HG02571 (cell line): ENCODE data around the gene ZBTB17.

Experiments
- ATAC-seq: cut with Tn5 transposase; IDR thresholded peaks from one replicate; pipeline ENCODE4 v1.9.1; 2021; ENCODE audit warnings: mild to moderate bottlenecking, moderate library complexity; ENCODE audit not compliant: unreplicated experiment

The ZBTB17 gene

DNA sequence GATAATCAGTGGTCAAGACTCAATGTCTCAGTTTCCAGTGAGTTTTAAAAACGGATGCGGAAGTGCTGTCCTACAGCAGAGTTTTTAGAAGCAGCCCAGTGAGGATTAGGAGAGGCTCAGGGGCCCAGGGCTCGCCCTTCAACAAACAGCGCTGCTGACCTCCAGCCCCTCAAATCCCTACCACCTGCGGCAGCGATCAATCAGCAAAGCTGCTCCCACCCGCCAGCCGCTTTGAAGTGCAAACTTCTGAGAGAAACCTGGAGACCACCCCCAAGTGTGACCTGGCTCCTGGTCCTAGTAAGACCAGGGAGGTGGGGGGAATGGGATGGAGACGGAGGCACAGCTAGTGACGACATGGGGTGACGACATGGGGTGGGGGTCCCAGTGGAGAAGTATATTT is 14.4 kb downstream of the ZBTB17 start:
- no peak for ATAC-seq

DNA sequence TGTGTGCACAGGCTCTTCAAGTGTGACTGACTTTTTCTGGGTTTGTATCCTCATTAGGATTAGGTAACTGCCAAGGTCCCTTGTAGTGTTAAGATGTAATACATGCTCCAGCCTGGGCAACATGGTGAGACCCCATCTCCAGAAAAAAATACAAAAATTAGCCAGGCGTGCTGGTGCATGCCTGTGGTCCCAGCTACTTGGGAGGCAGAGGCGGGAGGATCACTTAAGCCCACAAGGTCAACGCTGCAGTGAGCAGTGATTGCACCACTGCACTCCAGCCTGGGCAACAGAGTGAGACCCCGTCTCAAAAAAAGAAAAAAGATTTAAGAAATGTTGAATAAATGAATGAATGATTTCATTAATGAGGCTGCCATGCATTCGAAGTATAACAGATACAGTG is 15.1 kb downstream of the ZBTB17 start:
- no peak for ATAC-seq

DNA sequence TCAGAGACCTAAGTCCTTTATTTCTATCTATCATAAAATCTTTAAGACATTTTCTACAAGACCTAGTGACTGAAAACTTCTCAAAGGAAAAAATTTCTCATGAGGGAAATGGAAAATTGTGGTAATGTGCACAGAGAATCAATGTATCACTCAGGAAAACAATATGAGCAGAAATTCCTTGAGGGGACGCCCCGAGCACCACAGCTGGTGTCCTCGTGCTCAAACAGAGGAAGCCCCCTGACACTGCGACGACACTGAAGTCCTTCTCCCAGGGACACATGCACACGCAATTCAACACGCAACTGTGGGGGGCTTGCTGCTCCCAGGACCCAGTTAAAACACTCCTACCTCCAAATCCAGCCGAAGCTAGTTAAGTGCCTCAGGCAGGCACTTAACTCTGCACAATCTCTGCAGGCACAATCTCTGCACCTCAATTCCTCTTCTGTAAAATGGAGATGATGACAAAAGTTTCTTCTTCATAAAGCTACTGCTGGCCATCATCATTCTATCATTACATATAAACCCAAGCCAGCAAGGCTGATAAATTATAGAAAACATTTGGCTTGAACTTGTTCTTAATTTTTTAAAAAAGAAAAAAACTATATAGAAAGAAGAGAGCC is 16.0 kb downstream of the ZBTB17 start:
- ATAC-seq: no peak

DNA sequence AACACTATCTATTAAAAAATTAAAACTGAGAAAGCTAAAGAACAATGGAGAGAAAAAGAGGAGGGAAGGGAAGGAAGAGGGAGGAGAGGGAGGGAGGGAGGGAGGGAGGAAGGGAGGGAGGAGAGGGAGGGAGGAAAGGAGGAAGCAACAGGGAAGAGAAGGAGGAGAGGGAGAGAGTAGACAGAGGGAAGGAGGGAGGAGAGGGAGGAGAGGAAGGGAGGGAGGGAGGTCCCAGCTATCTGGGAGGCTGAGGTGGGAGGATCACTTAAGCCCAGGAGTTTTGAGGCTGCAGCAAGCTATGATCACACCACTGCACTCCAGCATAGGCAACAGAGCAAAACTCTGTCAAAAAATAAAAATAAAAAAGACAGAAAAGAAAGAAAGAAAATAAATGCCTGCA is 16.5 kb downstream of the ZBTB17 start:
- ATAC-seq: no peak

DNA sequence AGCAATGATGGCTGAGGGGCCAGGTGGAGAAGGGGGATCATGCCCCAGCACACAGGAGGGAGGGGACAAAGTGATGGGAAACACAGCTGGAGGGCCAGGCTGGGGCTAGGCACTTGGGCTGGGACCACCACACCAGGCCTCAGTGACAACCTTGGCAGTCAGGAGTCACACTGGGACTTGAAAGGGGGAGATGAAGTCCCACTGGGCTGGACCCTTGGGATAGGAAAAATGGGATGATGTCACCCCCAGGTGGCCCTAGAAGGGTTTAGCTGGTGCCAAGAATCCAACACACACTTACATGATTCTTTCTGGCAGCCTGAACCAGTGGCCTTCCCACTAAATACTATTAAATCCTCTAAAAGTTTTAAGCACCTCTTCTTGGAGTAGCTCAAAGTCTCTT is 17.1 kb downstream of the ZBTB17 start:
- ATAC-seq: no peak

DNA sequence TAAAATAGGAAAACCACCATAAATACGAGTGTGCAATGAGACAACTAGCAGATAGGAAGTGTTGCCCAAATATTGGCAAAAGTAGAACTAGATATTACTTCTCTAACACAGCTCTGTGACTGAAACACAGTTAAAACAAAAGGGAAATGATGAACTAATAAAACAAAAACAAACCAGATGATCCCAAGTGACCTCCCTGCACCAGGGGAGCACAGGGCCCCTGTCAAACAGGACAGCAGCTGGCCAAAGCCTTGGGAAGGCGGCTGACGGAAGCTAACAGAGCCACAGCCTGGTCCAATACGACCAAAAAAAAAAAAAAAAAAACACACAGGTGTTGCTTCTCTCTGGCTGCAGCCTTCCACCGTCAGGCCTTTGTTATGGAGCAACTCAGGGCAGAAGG is 17.8 kb downstream of the ZBTB17 start:
- no peak for ATAC-seq

DNA sequence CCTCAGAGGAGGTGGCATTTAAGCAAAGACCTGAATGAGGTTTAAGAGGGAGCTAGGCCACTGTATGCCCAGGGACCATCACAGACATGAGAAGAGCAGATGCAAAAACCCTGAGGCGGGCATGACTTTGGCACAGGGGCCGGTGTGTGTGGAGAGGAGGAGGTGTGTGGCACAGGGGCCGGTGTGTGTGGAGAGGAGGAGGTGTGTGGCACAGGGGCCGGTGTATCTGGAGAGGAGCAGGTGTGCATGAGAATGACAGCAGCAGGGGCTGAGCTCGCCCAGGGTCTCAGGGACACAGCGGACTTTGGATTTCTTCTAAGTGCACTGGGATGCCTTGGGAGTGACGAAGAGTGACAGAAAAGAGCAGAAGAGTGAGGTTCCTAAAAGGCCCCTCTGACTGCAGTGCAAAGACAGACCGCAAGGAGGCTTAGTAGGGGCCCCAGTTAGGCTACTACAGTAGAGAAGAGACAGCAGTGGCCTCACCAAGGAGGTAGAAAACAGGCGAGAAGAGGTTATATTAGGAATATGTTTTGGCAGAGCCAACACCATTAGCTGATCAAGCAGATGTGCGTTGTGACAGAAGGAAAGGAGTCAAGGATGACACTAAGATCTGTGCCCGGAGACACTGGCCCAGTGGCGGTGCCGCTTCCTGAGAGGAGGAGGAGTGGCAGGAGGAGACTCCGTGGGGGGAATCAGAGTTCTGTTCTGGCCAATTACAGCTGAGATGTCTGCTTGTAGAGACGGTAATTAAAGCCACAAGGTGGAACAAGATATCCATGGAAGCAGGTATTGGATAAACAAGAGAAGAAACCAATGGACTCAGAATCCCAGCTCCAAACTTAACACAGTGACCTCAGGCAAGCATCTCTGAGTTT is 18.4 kb downstream of the ZBTB17 start:
- no peak for ATAC-seq

DNA sequence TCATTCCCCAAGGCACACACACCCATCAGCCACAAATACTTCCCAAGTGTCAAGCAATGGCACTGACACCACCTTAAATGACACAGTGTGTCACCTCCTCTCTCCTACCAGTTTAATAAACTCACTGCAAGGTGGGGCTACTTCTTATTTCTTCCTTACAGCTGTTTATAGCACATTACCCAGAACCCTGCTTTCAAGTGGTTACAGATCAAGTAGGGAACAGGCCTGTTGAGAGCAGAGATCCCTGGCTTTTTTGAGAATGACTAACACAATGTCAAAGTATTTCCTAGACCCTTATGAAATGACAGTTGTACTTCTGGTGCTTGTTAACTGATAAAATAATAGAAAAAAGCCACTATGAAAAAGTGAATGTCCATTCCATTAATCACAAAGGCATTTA is 19.8 kb downstream of the ZBTB17 start:
- no peak for ATAC-seq

DNA sequence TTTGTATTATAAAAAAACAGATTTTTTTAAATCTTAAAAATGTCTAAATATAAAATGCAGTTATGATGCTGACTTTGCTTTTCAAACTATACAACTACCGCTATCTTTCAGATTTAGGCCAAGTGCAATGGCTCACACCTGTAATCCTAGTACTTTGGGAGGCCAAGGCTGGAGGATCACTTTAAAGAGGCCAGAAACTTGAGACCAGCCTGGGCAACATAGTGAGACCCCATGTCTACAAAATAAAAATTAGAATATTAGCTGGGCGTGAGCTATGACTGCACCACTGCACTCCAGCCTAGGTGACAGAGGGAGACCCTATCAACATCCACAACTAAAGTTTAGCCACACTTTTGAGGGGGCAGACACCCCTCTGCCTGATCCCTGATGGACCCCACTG is 20.3 kb downstream of the ZBTB17 start:
- no peak for ATAC-seq

DNA sequence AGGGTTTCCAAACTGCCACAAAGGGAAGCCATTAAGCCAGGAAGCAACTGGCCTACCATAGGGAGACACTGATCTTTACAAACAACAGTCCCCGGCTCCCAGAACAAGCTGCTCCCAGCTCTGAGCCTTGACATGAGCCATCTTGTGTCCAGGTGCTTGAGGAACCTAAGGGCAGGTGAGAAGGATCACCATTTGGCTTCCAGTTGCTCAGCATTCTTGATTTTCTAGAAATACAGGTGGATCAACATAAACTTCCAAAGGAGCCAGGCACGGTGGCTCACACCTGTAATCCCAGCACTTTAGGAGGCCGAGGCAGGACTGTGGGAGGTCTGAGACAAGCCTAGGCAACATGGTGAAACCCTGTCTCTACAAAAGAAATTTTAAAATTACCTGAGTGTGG is 21.6 kb downstream of the ZBTB17 start:
- no peak for ATAC-seq

DNA sequence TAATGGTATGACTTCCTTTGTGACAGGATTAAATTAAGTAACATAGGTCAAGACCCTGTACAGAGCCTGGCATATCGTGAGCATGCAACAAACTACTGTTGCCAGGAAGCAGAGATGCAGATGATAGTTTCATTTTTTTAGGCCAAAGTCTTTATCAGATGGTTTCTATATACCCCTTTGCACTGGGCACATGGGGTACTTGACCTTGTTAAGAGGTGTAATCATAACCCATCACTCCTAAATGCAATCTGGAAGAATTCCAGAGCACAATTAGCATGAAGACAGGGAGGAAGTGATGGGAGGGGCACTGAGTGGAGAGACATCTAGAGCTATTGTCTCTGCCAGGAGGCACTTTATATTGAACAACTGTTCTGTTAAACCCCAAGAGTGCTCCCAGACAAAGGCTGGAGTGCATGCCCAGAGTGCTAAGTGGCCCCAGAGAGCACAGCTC is 22.1 kb downstream of the ZBTB17 start:
- no peak for ATAC-seq

DNA sequence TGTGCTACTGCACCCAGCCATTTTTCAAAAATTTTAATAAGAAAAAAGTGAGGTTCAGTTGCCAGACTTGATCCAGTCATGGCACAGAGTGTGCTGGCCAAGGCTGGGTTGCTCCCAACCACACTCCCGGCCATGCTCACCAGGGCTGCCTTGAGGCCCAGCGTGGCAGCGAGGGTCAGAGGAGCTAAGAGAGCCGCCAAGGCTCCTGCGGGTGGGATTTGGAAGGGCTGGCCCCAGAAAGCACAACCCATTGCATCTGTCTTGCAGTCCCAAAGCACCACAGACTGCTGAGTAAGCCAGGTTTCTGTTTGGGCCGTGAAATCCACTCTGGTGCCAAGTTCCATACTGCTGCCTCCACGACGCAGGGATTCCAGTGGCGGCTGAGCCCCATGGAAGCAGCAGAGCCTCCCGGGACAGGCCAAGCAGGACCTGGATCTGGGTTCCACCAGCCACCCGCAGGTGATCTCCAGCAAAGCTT is 22.6 kb downstream of the ZBTB17 start:
- no peak for ATAC-seq

DNA sequence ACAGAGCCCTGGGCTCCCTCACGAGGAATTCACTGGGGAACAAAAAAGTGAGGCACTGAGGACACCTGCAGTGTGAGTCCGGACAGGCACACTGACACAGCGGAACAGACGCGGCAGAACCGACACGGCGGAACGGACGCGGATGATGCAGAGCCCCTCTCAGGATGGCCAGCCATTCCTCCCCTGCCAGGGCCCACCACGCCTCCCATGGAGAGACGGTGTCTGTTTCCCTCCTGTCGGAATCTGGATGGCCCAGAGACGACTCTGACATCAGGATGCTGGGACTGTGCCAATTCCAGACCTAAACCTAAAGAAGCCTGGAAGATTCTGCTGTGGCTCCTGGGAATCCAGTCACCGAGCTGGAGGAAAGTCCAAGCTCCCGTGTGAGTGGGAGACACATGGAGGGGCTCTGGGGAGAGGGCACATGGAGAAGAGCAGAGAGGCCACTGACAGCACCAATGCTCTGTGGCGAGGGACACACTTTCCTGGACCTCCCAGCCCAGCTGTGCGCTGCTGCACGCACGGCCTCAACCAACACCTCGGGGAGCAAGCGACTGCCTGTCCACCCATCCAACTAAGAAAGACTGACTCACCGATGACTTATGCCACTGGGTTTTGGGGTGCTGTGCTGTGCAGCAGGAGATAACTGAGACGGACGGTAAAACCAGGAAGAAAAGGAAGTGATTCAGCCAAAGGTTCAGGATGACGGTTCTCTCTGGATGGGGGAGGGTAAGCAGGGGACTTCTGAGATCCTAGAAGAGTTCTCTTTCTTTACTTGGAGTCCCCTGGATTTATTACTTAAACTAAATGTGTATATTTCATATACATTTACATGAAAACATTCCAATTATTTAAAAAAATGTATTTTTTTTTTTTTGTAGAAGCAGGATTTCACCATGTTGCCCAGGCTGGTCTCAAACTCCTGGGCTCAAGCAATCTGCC is 23.3 kb downstream of the ZBTB17 start:
- ATAC-seq: no peak

DNA sequence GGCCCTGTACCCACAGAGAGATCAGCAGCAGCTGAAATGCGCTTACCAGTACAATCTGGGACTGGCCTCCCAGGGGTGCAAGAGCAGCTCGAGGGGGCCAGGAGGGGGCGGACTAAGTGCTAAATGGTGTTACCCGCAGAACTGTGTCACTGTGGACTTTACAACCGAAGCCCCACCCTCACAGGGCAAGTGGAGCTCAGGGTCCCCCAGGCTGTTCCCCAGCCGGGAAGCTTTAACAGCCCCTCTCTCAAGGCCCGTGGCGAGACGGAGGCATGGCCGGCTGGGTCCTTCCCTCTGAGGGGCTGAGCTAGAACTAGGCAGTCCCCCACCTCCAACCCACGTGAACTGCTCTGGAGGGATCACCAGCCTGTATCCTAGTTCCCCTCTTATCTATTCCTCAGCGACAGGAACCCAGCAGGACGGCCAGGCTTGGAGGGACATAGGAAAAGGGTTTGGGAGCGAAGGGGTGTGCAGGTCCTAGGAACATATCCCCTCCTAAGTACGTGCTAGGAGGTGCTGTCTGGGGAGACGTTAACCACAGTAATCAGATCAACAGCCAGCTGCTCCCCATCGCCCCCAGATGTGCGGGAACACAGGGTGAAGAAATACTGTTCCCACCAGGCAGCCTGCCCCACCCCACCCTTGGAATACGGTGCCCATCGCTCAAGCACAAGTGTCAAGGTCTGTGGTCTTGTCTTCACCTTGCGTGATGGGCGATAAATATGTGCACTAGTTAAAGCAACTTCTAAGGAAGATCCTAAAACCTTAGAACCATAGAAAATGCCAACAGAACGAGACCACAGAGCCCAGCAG is 24.4 kb downstream of the ZBTB17 start:
- no peak for ATAC-seq

DNA sequence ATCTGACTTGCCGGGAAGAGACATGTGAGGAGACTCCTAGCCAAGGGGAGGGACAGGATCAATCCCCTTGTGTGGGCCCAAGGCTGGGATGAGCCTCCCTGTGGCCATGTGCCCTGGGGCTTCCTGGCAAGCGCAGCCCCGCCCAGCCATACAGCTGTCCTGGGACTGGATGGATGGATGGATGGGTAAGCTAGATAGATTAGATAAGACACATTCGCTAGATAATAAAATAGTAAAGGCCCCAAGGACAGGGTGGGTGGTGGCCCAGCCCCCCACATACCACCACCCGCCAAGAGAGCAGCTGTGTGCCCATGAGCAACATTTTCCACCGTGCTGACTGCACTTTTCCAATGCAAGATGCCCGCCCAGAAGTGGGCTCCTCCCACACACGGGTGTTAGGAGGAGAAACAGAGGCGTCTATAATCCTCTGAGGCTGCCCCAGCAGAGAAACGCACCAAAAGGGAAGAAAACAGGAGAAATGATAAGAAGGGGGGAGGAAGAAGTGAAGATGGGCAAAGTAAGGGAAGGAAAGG is 25.1 kb downstream of the ZBTB17 start:
- ATAC-seq: no peak

DNA sequence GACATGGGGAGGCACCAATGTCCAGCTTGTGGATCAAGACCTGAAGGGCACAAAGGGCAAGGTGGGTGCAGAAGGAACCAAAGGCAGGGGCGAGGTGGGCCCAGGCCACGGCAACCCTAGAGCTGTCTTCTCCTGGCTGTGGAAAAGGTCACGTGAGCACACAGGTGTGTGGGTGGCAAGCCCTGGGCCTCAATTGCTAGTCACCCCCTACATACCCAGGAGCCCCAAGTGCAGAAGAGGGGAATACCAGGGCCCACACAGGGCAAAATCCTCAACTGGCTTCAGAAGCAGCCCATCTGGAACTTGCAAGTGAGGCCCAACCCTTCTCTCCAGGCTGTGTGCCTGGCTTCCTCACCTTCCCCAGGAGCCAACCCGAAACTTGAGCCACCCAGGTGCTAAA is 25.6 kb downstream of the ZBTB17 start:
- ATAC-seq: no peak

DNA sequence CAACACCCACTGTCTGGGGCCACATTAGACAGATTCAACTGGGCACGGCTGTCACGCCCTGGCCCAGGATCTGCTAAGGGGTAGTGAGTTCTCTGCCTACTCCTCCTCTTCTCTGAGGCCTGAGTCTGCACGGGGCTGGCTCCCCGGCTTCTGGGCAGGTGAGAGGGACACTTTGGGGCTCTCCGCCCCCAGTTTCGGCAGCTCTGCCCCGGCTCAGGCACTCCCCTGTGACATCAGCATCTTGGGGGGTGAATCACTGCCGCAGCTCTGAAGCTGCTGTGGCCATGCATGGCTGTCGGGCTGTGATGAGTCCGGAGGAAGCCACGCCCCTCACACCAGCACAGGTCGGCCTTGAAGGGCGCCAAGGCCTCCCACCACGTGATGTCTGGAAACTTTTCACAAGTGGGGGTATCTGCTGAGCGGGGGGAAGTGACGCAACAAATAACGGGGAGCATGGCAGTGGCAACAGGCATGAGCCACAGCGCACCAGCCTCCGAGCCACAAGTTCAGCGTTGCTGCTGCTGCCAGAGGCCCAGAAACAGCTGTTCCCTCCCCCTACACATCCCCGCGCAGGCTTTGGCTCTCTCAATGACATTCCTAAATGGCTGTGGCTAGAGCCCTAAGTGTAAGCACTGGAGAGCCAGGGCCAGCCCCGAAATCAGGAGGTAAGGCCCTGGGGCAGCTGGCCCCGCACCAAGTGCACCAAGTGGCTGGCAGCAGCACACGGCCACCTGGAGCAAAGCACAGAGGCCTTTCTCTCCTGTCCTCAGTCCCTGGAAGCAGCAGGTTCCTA is 26.3 kb downstream of the ZBTB17 start:
- peak; percentile 46 for ATAC-seq

DNA sequence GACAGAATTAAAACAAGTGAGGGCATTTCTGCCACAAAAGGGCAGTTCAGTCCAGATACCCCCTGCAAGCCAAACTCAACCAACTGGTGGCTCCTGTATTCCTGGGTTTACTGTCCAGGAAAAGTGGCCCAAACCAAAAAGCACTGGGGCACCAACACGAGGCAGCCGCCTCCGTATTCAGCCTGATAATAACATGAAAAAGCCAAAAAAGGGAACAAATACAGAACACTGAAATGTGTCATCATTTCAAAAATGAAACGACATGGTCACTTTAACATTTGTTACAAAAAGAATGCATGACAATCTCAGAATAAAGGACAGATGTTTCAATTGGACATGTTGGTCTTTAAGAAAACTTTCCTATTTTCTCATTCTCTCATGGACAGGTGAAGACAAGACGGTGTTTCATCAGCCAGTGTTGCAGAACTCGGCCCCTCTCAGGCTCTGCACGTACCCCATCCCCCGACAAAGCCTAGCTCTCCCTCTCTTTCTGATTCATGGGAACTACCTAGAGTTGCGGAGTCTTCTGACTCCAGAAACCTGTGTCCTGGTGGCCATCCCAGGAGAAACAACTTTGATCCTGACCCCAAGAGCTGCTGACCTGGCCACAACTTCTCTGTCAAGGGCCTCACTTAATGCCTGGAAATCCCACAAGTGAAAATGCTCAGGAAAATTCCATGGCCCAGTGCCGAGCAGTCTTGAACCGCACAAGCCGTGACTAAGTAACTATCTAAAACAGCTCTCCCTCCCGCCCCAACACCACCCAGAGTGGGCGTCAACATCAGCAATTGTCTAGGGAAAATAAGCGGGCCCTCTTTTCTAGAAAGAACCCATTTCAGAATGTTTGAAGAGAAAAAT is 27.1 kb downstream of the ZBTB17 start:
- no peak for ATAC-seq
